Lung (tissue), 12 donors: ENCODE data around the gene ALG1. TPM values are rescaled to one million over a fixed set of nuclear protein-coding genes. Genes with fewer than 3 reads are reported as not detected.

Experiments
- ATAC-seq: fragments of 200-7000 bp; cut with Tn5 transposase; one replicate; pipeline ENCODE4 v1.9.1; 2020; ENCODE audit warnings: moderate number of reproducible peaks; ENCODE audit not compliant: insufficient read depth, low FRiP score
- DNase-seq, 3 donors: peaks; one replicate each; pipeline ENCODE4 v3.0.0-alpha.2; 2013 to 2017
- H3K27ac ChIP-seq, 2 donors: one replicate each; pipeline ENCODE4 v1.5.1; 2013; ENCODE audit warnings: mild to moderate bottlenecking in 2 of 2, moderate library complexity in 2 of 2, control low read depth in 1 of 2, inconsistent platforms in 1 of 2, low read depth in 1 of 2, low read length in 1 of 2
- H3K27me3 ChIP-seq, 3 donors: one replicate each; pipeline ENCODE4 v1.5.1; 2013; ENCODE audit warnings: low read length in 2 of 3; ENCODE audit not compliant: control insufficient read depth in 3 of 3, insufficient read depth in 3 of 3
- H3K36me3 ChIP-seq, 4 donors: one replicate each; pipeline ENCODE4 v1.5.1; 2013; ENCODE audit warnings: low read length in 4 of 4, mild to moderate bottlenecking in 1 of 4, moderate library complexity in 1 of 4; ENCODE audit not compliant: control insufficient read depth in 4 of 4, insufficient read depth in 4 of 4
- H3K4me1 ChIP-seq, 5 donors: one replicate each; pipeline ENCODE4 v1.5.1; 2013; ENCODE audit warnings: low read length in 5 of 5, mild to moderate bottlenecking in 2 of 5, moderate library complexity in 1 of 5; ENCODE audit not compliant: control insufficient read depth in 5 of 5, insufficient read depth in 5 of 5
- H3K4me3 ChIP-seq: one replicate; pipeline ENCODE4 v1.5.1; 2013; ENCODE audit warnings: mild to moderate bottlenecking, control low read depth, moderate library complexity
- H3K9ac ChIP-seq, 2 donors: one replicate each; pipeline ENCODE4 v1.5.1; 2013; ENCODE audit warnings: low read length in 2 of 2, control low read depth in 1 of 2; ENCODE audit not compliant: insufficient read depth in 1 of 2
- H3K9me3 ChIP-seq, 4 donors: one replicate each; pipeline ENCODE4 v1.5.1; 2013; ENCODE audit warnings: low read length in 3 of 4, mild to moderate bottlenecking in 1 of 4, moderate library complexity in 1 of 4; ENCODE audit not compliant: control insufficient read depth in 4 of 4, insufficient read depth in 3 of 4
- CTCF ChIP-seq: IDR thresholded peaks from 2 replicates; pipeline ENCODE4 v1.5.1; 2012; ENCODE audit warnings: mild to moderate bottlenecking; ENCODE audit errors: control extremely low read depth, extremely low read depth
- WGBS, 2 donors: extraction: QIAGEN DNeasy Blood & Tissue Kit; methylation state at CpG; one replicate each; pipeline ENCODE4 v1.1.7; 2013; 5-methylcytosine and 5-hydroxymethylcytosine counted together
- polyA plus RNA-seq, 2 donors: library from polyadenylated mRNA; stranded (reverse); fragments of 200-250 nt; gene quantifications; one replicate each; pipeline ENCODE4 v1.2.1, GENCODE V29; 2013
- total RNA-seq, 2 donors: library from RNA; depleted of rRNA in 1 of 2; stranded (reverse); fragments of >200 nt in 1 of 2; gene quantifications; one replicate each; pipeline ENCODE4 v1.2.1, GENCODE V29; 2014 to 2021
- donor health status: control.
- donor health status: control.
- donor health status: Bipolar disorder and iron deficiency.
- donor health status: healthy.
- donor health status: DM: yes; HTN: yes; CAD: no.

The ALG1 gene
- total and polyA plus RNA-seq, 4 donors, result 19.6 to 31.7 (median 24.3) TPM

- WGBS, 2 donors, result 89 to 91% methylated on average over 10 of the region's 10 CpGs
- Histone ChIP-seq H3K9me3 (no peaks in the 10 kb centered on the region), H3K27ac (no peak overlapping the region), H3K4me1 (peaks cover 0 to 4% (median 0%) of the 10 kb centered on the region in 5 donors), H3K4me3 (no peak overlapping the region), H3K27me3 (no peaks in the 10 kb centered on the region), H3K9ac (no peak overlapping the region), H3K36me3 (peaks cover 0 to 13% (median 1%) of the 10 kb centered on the region in 4 donors)
- TF ChIP-seq CTCF, result no peak
- no peak for ATAC-seq
- no peak for DNase-seq
These were observed 26.0 kb upstream of the ALG1 start for GRCh38 chr16:5045499-5046115.

GRCh38 chr16:5046914-5047313 is 24.7 kb upstream of the ALG1 start:
- no peak for ATAC-seq
- no peak for TF ChIP-seq CTCF
- H3K36me3 ChIP-seq, result peaks cover 0 to 13% (median 1%) of the 10 kb centered on the region in 4 donors

GRCh38 chr16:5054876-5055865 is 16.5 kb upstream of the ALG1 start:
- H3K36me3 ChIP-seq, result peaks cover 0 to 7% (median 0%) of the 10 kb centered on the region in 4 donors
- H3K4me3 ChIP-seq, result no peak overlapping the region
- no peaks in the 10 kb centered on the region for H3K27me3 ChIP-seq
- H3K27ac ChIP-seq, result no peak overlapping the region
- H3K4me1 ChIP-seq, result no peaks in the 10 kb centered on the region
- DNase-seq (no peak), ATAC-seq (no peak)
- peaks cover 0 to 3% (median under 1%) of the 10 kb centered on the region in 4 donors for H3K9me3 ChIP-seq
- TF ChIP-seq CTCF, result no peak
- 90 to 94% methylated on average over 16 of the region's 16 CpGs for WGBS, 2 donors
- H3K9ac ChIP-seq, result no peak overlapping the region

More at GRCh38 chr16:5046914-5047313, 24.7 kb upstream of the ALG1 start:
- no peaks in the 10 kb centered on the region for H3K27me3 ChIP-seq
- no peak overlapping the region for H3K27ac ChIP-seq
- no peak for DNase-seq
- H3K9ac ChIP-seq, result no peak overlapping the region
- no peak overlapping the region for H3K4me3 ChIP-seq
- WGBS, 2 donors, result 81 to 86% methylated on average over 2 of the region's 2 CpGs
- no peaks in the 10 kb centered on the region for H3K4me1 ChIP-seq
- H3K9me3 ChIP-seq, result peaks cover 0 to 3% (median 0%) of the 10 kb centered on the region in 4 donors
